HG03045 (cell line): ENCODE data around the gene THOC1.
"Not testable (repeated sequence)": the region's sequence is repeated elsewhere in the genome, so short reads cannot be mapped to it uniquely, and the experiment has no call there.

ENCODE experiments used
- ATAC-seq: cut with Tn5 transposase; IDR thresholded peaks from one replicate; pipeline ENCODE4 v1.9.1; 2021; ENCODE audit warnings: mild to moderate bottlenecking, moderate library complexity; ENCODE audit not compliant: unreplicated experiment

The THOC1 gene

DNA sequence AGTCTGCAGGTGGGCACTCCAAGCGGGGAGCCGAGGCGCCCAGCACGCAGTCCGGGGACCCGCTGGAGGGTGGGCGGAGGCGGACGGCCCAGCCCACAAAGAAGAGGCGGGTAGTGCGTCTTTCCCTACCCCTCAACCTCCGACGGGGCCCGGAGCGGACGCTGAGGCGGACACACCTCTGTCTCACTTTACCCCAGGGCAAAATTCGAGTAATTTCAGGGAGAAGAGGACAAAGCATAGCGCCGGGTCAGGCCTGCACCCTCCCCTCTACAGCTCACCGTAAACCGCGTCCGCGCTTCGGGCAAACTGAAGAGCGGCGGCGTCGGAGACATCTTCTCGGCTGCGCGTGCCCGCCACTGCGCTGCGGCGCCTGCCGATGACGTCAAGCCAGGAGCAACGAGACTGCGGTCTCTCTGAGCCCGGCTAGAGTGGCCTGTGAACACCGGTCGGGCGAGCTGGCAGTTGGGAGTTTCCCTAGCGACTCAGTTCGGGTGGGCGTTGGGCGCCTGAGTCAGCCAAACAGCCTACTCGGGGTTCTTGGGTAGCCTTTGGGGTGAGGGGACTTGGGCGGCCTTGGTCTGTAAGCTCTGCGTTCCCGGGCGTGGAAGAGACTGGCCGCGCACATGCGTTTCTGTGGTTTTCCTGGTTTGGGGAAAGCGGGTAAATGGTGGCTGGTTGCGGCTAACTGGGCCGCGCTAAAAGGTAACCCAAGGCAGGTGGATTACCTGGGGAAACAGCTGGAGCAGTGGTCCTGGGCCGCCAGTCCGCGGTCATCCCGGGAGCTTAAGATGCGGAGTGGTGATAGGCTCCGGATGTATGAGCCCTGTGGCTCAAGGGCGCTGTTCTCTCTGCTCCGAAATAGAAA is at the start of gene THOC1:
THOC1 (minus strand) TSS at position 360 of the 865 bp plus-strand sequence; CDS start at position 332, 28 bp downstream.
- peak; percentile 95 for ATAC-seq

GRCh38 chr18:317618-318017 is 49.8 kb upstream of the THOC1 start:
- ATAC-seq: no peak

DNA sequence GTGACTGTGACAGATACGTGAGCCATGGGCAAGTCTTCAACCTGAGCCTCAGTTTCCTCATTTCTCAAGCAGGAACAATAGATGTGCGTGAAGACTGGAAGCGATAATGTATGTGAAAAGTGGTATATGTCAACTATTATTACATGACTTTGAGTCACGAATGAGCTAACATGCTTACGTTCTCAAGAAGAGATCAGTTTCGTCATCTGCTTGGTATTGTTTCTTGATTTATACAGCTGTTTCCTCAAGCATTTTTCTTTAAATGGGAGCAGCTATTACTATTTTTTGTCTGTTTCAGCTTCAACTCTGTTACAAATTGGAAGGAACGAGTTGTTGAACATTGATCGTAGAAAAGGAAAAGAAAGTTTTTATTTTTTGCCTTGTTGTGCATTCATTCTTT is 48.5 kb upstream of the THOC1 start:
- ATAC-seq: no peak

DNA sequence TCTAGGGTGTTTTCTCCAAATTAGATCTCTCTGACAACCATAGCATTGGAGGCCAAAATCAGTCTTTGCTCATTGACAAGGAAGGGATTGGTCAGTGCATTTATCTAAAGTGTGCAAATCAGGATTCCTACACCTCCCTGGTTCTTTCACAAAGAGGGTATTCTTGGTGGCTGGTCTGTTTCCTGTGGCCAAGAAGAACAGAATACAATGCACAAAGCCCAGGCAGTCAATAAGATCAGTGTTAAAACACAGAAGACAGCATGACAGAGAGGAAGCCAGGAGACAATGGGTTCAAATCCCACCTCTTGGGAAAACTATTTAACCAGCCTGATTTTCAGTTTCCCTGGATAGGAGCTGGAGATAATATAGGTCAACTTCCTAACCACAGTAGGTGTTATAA is 46.1 kb upstream of the THOC1 start:
- ATAC-seq: no peak

DNA sequence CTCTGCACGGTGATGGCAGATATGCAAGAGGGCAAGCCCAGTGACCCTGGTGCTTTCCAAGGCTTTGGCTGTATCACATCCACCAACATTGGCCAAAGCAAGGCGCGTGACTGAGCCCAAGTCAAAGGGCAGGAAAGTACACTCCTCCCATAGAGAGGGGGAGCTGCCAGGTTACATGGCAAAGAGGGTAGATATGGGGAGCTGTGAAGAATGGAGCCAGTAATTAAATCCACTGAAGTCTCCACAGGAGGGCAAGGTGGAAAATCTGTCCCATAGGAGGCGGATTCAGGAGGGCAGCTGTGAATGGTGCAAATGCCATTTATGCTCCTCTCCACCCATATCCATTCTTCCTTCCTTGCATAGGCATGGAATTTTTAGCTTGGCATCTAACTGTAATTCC is 44.6 kb upstream of the THOC1 start:
- ATAC-seq: no peak

DNA sequence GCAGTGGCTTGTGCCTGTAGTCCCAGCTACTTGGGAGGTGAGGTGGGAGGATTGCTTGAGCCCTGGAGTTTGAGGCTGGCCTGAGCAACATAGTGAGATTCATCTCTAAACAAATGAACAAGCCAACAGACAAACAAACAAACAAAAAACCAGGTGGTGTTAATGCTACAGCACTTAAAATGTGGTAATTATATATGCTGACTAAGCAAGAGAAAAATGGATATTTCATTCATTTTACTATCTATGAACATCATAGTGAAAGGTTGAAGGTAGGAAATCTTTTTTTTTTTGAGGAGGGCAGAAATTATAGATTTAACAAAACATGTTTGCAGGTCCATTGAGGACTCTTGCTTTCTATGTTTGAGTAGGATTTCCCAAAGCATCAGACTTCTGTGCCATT is 42.2 kb upstream of the THOC1 start:
- no peak for ATAC-seq

DNA sequence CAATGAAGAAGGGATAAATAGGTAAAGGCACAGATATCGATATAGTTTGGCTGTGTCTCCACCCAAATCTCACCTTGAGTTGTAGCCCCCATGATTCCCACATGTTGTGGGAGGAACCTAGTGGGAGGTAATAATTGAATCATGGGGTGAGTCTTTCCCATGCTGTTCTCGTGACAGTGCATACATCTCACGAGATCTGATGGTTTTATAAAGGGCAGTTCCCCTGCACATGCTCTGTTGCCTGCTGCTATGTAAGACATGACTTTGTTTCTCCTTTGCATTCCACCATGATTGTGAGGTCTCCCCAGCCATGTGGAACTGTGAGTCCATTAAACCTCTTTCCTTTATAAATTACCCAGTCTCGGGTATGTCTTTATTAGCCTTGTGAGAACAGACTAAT is 40.2 kb upstream of the THOC1 start:
- ATAC-seq: not testable (repeated sequence)

GRCh38 chr18:306608-307255 is 38.9 kb upstream of the THOC1 start:
- no peak for ATAC-seq

GRCh38 chr18:305003-305501 is 37.2 kb upstream of the THOC1 start:
- no peak for ATAC-seq

DNA sequence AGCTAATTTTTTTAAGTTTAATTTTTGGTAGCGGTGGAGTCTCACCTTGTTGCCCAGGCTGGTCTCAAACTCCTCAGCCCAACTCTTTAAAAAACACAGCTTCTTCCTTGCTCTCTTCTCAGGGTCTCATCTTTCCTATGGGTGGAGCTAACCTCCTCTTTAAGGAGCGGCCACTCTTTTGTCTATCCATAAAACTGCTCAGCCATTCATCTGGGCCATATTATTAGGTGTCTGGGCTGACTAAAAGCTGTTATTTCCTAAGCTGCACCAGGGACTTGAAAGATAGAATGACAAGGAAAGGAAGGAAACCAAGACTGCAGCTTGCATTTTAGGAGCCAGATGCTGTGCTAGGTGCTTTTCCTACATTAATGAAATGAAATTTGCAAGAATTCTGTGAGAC is 35.8 kb upstream of the THOC1 start:
- ATAC-seq: no peak

- ATAC-seq: no peak
These were observed 35.2 kb upstream of the THOC1 start for GRCh38 chr18:303011-303410.

GRCh38 chr18:302097-302496 is 34.2 kb upstream of the THOC1 start:
- no peak for ATAC-seq

DNA sequence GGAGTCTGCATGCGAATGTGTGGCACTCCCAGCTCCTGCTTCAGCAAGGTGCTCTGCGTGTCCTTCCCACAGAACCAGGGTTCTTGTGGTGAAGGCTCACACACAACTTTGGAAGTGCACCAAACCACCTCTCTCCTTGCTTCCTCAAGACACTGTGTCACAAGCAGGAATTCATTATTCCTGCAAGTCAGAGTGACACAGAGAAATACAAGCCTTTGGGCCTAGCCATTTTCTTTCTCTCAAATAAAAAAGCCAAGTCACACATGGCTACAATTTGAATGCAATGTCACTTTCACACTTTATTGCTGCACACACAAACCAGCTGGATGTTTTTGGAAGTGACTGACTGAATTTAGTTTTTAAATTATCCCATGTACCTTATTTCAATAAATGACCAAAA is 30.1 kb upstream of the THOC1 start:
- no peak for ATAC-seq

- ATAC-seq: no peak
These were observed 28.1 kb upstream of the THOC1 start for GRCh38 chr18:295756-296490.

DNA sequence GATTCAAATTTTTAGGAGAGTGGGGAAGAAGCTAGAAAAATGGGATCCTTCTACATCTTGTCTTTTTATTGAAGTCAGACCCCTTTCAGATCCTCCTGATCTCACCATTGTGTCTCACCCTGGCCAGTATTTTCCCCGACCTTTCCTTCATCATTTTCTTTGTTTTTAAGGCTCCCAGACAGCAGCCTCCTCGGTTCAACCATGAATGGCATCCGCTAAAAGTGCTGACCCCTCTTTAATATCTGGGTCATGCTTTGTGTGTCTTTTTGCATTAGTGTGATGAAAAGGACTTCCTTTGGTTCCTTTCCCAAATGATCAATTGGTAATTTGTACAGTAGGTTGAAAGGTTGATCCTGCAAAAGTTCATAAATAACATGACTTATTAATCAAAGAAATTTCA is 26.7 kb upstream of the THOC1 start:
- ATAC-seq: no peak

DNA sequence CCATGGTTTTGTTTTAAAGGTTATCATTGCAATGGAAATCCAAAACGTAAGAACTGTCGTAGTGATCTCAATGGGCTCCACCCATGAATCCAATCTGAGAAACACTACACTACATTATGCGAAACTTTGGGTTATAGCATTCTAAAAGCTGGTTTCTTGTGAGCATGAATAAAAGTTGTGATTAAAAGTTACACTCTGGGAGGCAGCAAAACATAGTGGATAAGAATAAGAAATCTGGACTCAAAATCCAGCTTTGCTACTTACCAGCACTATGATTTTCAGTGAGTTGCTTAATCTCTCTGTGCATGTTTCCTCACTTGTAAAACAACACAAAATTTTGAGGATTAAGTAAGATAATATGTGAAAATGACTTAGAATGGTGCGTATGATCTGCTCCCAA is 25.7 kb upstream of the THOC1 start:
- no peak for ATAC-seq

DNA sequence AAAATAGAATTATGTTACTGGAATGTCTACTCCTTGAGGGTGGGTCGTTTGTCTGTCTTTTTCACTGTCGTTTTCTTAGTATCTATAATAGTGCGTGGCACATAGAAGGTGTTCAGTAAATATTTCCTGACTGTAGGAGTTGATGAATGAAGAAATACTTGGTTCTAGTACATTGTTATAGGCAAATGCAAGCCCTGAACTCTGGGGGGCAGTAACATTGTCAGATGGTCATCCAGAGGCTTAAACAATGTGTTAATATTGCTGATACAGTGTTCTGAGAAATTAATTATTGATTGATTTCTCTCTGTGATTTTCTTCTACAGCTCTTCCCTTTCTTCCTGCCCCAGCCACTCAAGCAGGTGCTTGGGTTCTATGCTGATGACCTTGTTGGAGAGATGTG is 24.4 kb upstream of the THOC1 start:
- no peak for ATAC-seq

DNA sequence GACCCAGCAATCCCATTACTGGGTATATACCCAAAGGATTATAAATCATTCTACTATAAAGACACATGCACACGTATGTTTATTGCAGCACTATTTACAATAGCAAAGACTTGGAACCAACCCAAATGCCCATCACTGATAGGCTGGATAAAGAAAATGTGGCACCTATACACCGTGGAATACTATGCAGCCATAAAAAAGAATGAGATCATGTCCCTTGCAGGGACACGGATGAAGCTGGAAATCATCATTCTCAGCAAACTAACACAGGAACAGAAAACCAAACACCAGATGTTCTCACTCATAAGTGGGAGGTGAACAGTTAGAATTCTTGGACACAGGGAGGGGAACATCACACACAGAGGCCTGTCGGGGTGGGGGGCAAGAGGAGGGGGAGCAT is 22.1 kb upstream of the THOC1 start:
- not testable (repeated sequence) for ATAC-seq

DNA sequence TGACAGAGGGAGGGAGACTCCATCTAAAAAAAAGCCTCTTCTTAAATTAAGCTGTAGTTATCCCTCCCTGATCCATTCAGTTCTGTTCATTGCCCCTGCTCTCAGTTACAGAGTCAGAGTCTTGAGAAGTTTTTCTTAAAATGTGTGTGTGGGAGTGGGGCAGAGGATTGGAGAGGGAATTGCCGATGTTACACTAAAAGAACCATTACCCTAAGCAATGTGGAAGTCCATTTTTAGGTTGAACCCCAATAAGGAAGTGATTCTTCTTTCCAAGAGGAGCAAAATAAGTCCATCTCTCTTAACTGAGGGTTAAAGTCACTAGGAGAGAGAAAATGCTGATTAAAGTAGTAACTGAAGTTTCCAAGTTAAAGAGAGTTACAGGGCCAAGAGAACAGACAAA is 21.2 kb upstream of the THOC1 start:
- ATAC-seq: no peak

DNA sequence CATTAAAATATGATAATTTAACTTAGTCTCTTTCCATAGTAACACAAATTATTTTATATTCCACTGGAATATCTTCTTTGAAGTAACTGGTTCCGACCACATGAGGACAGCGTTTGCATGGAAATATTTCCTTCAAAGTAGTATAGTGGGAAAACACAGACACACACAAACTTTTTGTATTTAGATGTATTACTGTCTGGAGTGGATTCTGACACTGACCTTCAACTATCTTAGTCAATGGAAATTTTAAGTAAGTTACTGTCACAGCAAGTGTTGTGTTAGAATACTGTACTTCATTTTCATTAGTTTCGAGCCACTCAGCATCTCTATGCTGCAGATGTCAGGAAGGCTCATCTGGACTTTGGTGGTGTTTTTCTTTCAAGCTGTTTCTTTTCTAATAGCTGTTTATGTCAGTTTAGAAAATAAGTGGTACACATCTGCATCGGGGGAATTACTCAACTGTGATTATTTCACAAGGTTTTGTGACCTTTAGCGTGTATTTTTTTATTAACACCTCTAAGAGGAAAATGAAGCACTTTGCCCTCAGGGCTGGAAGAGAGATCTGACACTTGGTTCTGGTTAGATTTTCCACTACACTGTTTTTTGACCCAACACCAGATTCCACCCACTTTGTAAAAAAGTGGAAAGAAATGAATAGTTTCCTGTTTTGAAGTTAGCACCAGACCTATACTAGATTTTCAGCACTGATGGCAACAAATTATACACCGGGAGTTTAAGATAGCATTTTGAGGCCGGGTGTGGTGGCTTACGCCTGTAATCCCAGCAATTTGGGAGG is 18.9 kb upstream of the THOC1 start:
- ATAC-seq: no peak

GRCh38 chr18:285817-286216 is 18.0 kb upstream of the THOC1 start:
- ATAC-seq: no peak
